ENCODE data around the gene RASGRF2. TPM values are rescaled to one million over a fixed set of nuclear protein-coding genes. Genes with fewer than 3 reads are reported as not detected.

RASGRF2 gene
- total RNA-seq, 4 donors from 2014 or later = 2.0 to 3.6 (median 2.8) TPM

GRCh38 chr5:81066102-81066501, 105.9 kb downstream of the RASGRF2 start:
- Histone ChIP-seq H3K27ac (no peak overlapping the region), H3K4me1 (no peaks in the 10 kb centered on the region), H3K4me3 (no peak overlapping the region), H3K36me3 (no peaks in the 10 kb centered on the region), H3K27me3 (no peaks in the 10 kb centered on the region), H3K9me3 (no peaks in the 10 kb centered on the region)
- no peak for DNase-seq
- TF ChIP-seq POLR2A (IDR thresholded peaks at IDR 0.05) (no peak), EP300 (IDR thresholded peaks at IDR 0.05; ENCODE audit: low read depth) (no peak), CTCF (IDR thresholded peaks at IDR 0.05) (no peak), POLR2AphosphoS5 (IDR thresholded peaks at IDR 0.05) (no peak)
- intact Hi-C loops (cut with DNase I; ENCODE audit: low total_unique reads) (no loop called here), in situ Hi-C loops (cut with MboI; ENCODE audit: low pct_ligation_motif_present in 1 of 4, low pct_unique_long_range_greater_than_20kb in 1 of 4, low sequenced_read_pairs in 3 of 4) (no loop called here)
- WGBS, 2 donors (ENCODE audit: low coverage in 1 of 2) = 97 to 100% methylated on average over 4 of the region's 4 CpGs

- Histone ChIP-seq H3K9me3 (no peaks in the 10 kb centered on the region), H3K36me3 (no peaks in the 10 kb centered on the region), H3K4me1 (no peaks in the 10 kb centered on the region), H3K4me3 (no peak overlapping the region), H3K27me3 (no peaks in the 10 kb centered on the region), H3K27ac (no peak overlapping the region)
- DNase-seq = no peak
- WGBS, 2 donors (ENCODE audit: low coverage in 1 of 2) = 76 to 88% methylated on average over 1 of the region's 1 CpG
- intact Hi-C loops (cut with DNase I; ENCODE audit: low total_unique reads) (no loop called here), in situ Hi-C loops (cut with MboI; ENCODE audit: low pct_ligation_motif_present in 1 of 4, low pct_unique_long_range_greater_than_20kb in 1 of 4, low sequenced_read_pairs in 3 of 4) (no loop called here)
- TF ChIP-seq POLR2AphosphoS5 (IDR thresholded peaks at IDR 0.05) (no peak), EP300 (IDR thresholded peaks at IDR 0.05; ENCODE audit: low read depth) (no peak), POLR2A (IDR thresholded peaks at IDR 0.05) (no peak), CTCF (IDR thresholded peaks at IDR 0.05) (no peak)
Measured at GRCh38 chr5:81067406-81067805, 107.2 kb downstream of the RASGRF2 start.

- in situ Hi-C loops (cut with MboI; ENCODE audit: low pct_ligation_motif_present in 1 of 4, low pct_unique_long_range_greater_than_20kb in 1 of 4, low sequenced_read_pairs in 3 of 4) = no loop called here
- H3K4me1 ChIP-seq = no peaks in the 10 kb centered on the region
- WGBS, 2 donors (ENCODE audit: low coverage in 1 of 2) = 87 to 88% methylated on average over 6 of the region's 6 CpGs
- no peaks in the 10 kb centered on the region for H3K27me3 ChIP-seq
- no peaks in the 10 kb centered on the region for H3K36me3 ChIP-seq
- no peaks in the 10 kb centered on the region for H3K9me3 ChIP-seq
- H3K4me3 ChIP-seq = no peak overlapping the region
- H3K27ac ChIP-seq = no peak overlapping the region
- TF ChIP-seq CTCF (IDR thresholded peaks at IDR 0.05) = no peak
- no peak for DNase-seq
- intact Hi-C loops (cut with DNase I; ENCODE audit: low total_unique reads) = no loop called here
Measured at GRCh38 chr5:81068063-81068462, 107.9 kb downstream of the RASGRF2 start.

- no peak for DNase-seq
- H3K36me3 ChIP-seq = no peaks in the 10 kb centered on the region
- H3K4me1 ChIP-seq = no peaks in the 10 kb centered on the region
- TF ChIP-seq CTCF (IDR thresholded peaks at IDR 0.05) (no peak), POLR2AphosphoS5 (IDR thresholded peaks at IDR 0.05) (no peak), POLR2A (IDR thresholded peaks at IDR 0.05) (no peak), EP300 (IDR thresholded peaks at IDR 0.05; ENCODE audit: low read depth) (no peak)
- in situ Hi-C loops (cut with MboI; ENCODE audit: low pct_ligation_motif_present in 1 of 4, low pct_unique_long_range_greater_than_20kb in 1 of 4, low sequenced_read_pairs in 3 of 4) = no loop called here
- H3K9me3 ChIP-seq = no peaks in the 10 kb centered on the region
- no peak overlapping the region for H3K4me3 ChIP-seq
- intact Hi-C loops (cut with DNase I; ENCODE audit: low total_unique reads) = no loop called here
- H3K27me3 ChIP-seq = no peaks in the 10 kb centered on the region
- no peak overlapping the region for H3K27ac ChIP-seq
- 80 to 93% methylated on average over 1 to 2 of the region's 2 CpGs for WGBS, 2 donors (ENCODE audit: low coverage in 1 of 2)
Measured at GRCh38 chr5:81068635-81069034, 108.5 kb downstream of the RASGRF2 start.

All from transverse colon (tissue), 4 donors.